Embryonic facial prominence (tissue), 1 donor: ENCODE measurements around the gene SEC63.
"Not testable (repeated sequence)": the region's sequence is repeated elsewhere in the genome, so short reads cannot be mapped to it uniquely, and the experiment has no call there.

Source experiments
- DNase-seq: peaks from one replicate; pipeline ENCODE4 v3.0.0-alpha.2; 2016; ENCODE audit errors: extremely low spot score

SEC63 gene

GRCh38 chr6:107957909-107958688 is at the start of gene SEC63:
TSS of gene SEC63 (minus strand) at chr6:107958208. CDS start at chr6:107958009, 199 bp downstream.
- DNase-seq: peak; percentile 94

DNA sequence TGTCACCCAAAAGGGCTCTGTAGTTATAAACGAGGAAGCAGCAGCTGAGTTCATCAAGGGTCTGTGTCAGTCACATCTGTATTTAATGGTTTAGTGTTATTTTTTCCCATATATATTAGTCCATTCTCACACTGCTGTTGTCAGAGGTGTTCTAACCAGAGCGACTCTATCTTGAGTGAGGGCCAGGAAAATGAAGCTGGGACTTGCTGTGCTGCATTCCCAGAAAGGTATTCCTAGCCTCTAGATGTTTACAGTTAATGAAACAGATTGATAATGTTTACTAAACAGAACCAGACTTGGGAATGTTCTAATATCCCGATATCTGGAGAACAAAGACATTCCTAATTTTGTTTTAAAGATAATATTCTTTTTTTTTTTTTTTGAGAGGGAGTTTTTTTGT is 48.0 kb upstream of the SEC63 start:
- DNase-seq: no peak

- no peak for DNase-seq
These were observed 46.9 kb upstream of the SEC63 start for GRCh38 chr6:108004861-108005260.

- no peak for DNase-seq
These were observed 44.6 kb upstream of the SEC63 start for GRCh38 chr6:108002365-108003221.

DNA sequence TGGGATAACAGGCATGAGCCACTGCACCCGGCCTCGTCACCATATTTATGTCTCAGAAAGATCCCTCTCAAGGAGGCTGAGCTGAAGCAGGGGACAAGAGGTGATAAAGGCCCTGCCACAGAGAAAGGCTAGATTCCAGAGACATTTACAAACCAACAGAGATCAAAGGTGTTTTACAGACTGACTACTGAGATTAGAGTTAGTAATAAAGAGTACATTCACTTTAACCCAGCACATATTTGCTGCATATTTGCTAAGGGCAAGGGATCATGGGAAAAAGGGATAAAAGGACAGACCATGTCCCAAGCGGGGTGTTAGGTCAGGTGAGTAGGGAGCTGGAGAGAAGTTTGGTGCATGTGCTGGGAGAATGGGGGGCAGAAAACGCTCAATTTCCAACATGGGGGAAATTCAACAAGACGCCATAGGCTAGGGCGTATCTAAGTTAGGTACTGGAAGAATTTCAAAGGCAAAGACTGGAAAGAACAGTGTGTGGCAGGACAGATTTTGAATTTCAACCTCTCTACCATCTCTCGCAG is 43.8 kb upstream of the SEC63 start:
- DNase-seq: no peak

DNA sequence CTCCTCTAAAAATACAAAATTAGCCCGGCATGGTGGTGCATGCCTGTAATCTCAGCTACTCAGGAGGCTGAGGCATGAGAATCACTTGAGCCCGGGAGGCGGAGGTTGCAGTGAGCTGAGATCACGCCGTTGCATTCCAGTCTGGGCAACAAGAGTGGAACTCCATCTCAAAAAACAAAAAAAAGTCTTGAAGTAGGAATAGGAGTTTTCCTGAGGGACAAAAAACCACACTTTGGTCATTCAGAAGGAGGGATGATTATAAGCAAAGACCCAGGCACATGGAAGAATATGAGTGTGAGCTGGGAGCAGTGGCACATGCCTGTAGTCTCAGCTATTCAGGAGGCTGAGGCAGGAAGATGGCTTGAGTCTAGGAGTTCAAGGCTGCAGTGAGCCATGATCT is 42.3 kb upstream of the SEC63 start:
- not testable (repeated sequence) for DNase-seq

DNA sequence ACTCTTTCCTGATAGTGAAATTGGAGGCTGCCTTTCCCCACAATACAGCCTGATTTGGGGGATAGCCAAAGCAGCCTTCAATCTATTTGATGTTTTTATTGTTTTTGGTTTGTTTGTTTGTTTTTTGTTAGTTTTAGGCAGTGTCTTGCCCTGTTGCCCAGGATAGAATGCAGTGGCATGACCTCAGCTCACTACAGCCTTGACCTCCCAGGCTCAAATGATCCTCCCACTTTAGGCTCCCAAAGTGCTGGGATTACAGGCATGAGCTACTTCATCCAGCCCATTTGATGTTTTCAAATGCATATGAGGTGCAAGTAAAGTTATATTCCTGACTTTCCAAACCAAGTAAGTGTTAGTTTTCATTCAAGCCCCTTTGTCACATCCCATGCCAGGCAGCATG is 41.3 kb upstream of the SEC63 start:
- DNase-seq: no peak

- no peak for DNase-seq
These were observed 34.0 kb upstream of the SEC63 start for GRCh38 chr6:107991772-107992550.

GRCh38 chr6:107991061-107991460 is 33.1 kb upstream of the SEC63 start:
- DNase-seq: no peak

GRCh38 chr6:107990587-107990986 is 32.6 kb upstream of the SEC63 start:
- DNase-seq: not testable (repeated sequence)

DNA sequence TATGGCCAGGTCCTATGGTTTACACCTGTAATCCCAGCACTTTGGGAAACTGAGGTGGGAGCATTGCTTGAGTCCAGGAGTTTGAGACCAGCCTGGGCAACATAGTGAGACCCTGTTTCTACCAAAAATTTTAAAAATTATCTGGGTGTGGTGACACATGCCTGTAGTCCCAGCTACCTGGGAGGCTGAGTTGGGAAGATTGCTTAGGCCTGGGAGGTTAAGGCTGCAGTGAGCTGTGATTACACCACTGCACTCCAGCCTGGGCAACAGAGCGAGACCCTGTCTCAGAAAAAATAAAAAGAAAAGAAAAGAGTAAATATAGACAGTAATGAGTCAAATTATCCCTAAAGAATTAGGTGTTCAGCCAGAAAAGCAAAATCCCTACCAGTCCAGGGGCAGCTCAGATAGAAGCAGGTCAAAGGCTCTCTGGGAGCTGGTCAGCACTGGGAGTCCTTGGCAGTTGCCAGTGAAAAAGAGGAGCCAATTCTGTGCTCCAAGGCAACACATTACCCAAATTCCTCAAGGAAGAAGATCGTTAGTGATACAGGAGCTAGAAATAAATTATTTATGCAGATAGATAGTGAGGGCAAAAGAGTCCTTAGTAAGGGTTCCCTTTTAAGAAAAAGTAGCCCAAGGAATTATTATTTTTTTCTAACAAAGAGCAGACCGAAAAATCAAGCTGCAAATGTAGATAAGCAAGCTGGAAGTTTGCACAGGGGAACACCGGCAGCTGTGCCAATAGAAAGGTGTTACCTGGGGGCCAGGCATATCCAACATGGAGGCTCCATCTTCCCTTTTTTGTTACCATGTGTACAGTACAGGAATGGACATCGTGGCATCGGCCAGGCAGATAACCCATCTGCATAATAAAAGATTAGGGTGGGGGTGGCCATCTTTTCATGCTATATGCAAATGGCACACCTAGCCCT is 31.4 kb upstream of the SEC63 start:
- no peak for DNase-seq

- no peak for DNase-seq
These were observed 30.6 kb upstream of the SEC63 start for GRCh38 chr6:107988570-107988969.

GRCh38 chr6:107987805-107988204 is 29.8 kb upstream of the SEC63 start:
- no peak for DNase-seq

GRCh38 chr6:107985701-107986100 is 27.7 kb upstream of the SEC63 start:
- no peak for DNase-seq

DNA sequence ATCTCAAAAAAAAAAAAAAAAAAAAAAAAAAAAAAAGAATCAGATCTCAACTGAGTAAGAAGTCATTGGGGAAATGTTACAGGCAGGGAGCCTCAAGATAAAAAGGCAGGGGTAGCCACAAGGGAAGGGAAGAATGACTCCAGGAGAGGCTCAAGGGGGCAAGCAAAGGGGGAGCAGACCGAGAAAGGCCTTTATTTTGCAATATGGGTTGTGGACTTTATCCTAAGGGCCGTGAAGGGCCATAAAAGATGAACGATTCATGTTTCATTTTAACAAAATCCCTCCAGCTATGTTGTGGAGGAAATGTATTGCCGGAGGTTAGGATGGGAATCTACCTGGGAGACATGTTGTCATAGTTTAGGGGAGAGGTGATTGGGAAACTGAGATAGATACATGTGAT is 25.8 kb upstream of the SEC63 start:
- no peak for DNase-seq

DNA sequence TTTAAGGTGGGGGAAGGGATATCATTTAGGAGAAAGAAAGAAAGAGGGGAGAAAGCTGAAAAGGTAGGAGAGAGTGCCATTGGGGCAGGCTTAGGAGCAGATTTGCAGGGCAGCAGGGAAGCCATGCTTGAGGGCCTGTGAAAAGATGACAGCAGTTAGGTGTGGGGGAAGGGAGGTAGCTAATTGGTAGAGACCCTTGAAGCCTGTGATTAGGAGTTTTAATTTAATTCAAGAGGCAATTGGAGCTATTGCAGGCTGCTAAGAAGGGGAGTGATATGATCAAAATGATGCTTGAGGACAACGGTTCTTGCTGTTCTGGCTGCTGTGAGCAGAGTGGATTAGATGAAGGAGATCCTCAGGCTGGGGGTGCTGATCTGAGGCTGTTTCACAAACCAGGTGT is 24.5 kb upstream of the SEC63 start:
- no peak for DNase-seq

- no peak for DNase-seq
These were observed 23.7 kb upstream of the SEC63 start for GRCh38 chr6:107981695-107982094.

DNA sequence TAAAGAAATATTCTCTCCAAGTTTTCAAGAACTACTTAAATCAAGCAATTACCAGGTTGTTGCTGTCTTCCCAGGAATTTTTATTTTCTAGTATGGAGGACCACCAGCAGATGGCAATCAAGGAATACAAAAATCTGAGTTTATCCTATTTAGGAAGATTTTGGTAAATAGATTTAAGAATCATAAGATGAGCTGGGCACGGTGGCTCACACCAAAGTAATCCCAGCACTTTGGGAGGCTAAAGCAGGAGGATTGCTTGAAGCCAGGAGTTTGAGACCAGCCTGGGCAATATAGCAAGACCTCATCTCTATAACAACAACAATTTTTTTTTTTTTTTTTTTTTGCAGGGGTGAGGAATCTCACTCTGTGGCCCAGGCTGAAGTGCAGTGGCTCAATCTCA is 19.3 kb upstream of the SEC63 start:
- DNase-seq: no peak

DNA sequence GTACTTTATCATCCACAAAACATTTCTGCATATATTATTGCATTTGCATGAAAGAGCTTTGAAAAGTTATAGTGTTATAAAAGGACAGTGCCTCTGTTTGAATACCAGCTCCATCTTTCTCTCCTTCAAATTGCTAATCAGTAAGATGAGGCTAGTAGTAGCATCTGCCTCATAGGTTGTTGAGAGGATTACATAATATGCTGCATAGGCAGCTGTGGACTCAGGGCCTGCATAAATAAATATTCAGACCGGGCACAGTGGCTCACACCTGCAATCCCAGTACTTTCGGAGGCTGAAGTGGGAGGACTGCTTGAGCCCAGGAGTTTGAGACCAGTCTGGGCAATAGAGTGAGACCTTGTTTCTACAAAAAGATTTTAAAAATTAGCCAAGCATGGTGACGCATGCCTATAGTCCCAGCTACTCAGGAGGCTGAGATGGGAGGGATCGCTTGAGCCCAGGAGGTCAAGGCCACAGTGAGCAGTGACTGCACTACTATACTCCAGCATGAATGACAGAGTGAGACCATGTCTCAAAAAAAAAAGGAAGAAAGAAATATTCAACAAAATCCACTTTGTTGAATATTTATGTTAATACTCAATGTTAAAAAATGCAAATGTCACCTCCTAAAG is 18.3 kb upstream of the SEC63 start:
- DNase-seq: no peak

DNA sequence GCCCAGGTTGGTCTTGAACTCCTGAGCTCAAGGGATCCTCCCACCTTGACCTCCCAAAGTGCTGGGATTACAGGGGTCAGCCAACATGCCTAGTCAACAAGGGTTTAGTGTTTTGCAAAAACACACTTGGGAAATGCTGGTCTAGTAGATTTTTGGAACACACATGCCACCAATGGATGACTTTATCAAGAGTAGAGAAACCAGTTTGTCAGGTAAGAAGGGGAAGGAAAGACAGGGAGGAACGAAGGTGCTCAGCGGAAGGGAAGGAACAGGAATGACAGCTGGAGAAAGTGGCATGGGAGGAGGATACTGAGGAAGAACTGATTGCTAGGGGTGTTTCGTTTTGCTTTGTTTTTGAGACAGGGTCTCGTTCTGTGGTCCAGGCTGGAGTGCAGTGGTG is 15.6 kb upstream of the SEC63 start:
- DNase-seq: no peak
